Ishikawa (cell line): Measurements from ENCODE around the gene KLB.

Experiments used
- CEBPB ChIP-seq: IDR thresholded peaks from 2 replicates; pipeline ENCODE4 v1.6.1; 2012
- CREB1 ChIP-seq: IDR thresholded peaks from 2 replicates; pipeline ENCODE4 v1.6.1; 2012; ENCODE audit warnings: low read depth
- EGR1 ChIP-seq: IDR thresholded peaks from 2 replicates; pipeline ENCODE4 v1.6.1; 2012
- EP300 ChIP-seq: IDR thresholded peaks from 2 replicates; pipeline ENCODE4 v1.6.1; 2012; ENCODE audit warnings: borderline replicate concordance
- FOXM1 ChIP-seq: IDR thresholded peaks from 2 replicates; pipeline ENCODE4 v1.6.1; 2012; ENCODE audit warnings: low read depth, borderline replicate concordance
- NFIC ChIP-seq: IDR thresholded peaks from 2 replicates; pipeline ENCODE4 v1.6.1; 2012
- RAD21 ChIP-seq: IDR thresholded peaks from 2 replicates; pipeline ENCODE4 v1.6.1; 2012; ENCODE audit warnings: low read depth
- TAF1 ChIP-seq: IDR thresholded peaks from 2 replicates; pipeline ENCODE4 v1.6.1; 2012; ENCODE audit warnings: low read depth, mild to moderate bottlenecking
- TEAD4 ChIP-seq: IDR thresholded peaks from 2 replicates; pipeline ENCODE4 v1.6.1; 2012
- YY1 ChIP-seq: IDR thresholded peaks from 2 replicates; pipeline ENCODE4 v1.6.1; 2012; ENCODE audit warnings: low read depth
- TF ChIP-seq, protein P1 (sequence below): IDR thresholded peaks from 2 replicates; pipeline ENCODE4 v1.6.1; 2012
- TF ChIP-seq, protein P2 (sequence below): IDR thresholded peaks from 2 replicates; pipeline ENCODE4 v1.6.1; 2012; ENCODE audit warnings: low read depth, mild to moderate bottlenecking

DNA sequence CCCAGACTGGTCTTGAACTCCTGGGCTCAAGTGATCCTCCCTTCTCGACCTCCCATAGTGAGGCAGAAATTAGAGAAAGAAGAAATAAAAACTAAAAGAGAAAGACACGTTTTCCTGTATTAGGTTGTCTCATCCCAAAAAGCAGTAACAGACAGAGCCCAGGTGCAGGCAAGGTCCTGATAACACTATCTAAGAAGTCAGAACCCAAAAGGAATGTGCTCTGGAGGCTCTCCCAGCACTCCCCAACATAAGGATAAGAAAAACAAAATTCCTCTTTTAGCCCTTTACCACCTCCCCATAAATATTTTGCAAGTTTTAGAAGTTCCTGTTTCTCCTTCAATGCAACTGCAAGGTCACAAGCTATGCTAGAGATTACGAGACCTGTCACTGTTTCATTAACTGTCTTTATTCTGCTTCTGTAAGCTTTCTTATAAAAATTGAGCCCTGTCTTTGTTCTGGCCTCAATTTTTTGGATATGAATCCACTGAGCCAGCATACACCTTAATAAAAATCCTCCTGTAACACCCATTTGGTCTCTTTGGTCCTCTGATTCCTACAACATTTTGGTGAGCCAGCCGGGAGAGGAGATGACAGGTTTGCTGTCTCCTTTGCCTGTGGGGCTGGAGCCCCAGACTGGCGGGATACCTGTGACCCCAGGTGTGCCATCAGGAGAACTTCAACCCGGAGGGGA, 78.0 kb downstream of the KLB start:
- TF ChIP-seq EGR1 (no peak), TAF1 (no peak), EP300 (no peak), TEAD4 (no peak), FOXM1 (no peak), CREB1 (no peak), CEBPB (no peak), RAD21 (no peak), YY1 (no peak), NFIC (no peak)
- TF ChIP-seq, protein P1, sequence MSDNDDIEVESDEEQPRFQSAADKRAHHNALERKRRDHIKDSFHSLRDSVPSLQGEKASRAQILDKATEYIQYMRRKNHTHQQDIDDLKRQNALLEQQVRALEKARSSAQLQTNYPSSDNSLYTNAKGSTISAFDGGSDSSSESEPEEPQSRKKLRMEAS: no peak
- TF ChIP-seq, protein P2, sequence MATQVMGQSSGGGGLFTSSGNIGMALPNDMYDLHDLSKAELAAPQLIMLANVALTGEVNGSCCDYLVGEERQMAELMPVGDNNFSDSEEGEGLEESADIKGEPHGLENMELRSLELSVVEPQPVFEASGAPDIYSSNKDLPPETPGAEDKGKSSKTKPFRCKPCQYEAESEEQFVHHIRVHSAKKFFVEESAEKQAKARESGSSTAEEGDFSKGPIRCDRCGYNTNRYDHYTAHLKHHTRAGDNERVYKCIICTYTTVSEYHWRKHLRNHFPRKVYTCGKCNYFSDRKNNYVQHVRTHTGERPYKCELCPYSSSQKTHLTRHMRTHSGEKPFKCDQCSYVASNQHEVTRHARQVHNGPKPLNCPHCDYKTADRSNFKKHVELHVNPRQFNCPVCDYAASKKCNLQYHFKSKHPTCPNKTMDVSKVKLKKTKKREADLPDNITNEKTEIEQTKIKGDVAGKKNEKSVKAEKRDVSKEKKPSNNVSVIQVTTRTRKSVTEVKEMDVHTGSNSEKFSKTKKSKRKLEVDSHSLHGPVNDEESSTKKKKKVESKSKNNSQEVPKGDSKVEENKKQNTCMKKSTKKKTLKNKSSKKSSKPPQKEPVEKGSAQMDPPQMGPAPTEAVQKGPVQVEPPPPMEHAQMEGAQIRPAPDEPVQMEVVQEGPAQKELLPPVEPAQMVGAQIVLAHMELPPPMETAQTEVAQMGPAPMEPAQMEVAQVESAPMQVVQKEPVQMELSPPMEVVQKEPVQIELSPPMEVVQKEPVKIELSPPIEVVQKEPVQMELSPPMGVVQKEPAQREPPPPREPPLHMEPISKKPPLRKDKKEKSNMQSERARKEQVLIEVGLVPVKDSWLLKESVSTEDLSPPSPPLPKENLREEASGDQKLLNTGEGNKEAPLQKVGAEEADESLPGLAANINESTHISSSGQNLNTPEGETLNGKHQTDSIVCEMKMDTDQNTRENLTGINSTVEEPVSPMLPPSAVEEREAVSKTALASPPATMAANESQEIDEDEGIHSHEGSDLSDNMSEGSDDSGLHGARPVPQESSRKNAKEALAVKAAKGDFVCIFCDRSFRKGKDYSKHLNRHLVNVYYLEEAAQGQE: no peak
